Measurements from ENCODE around the gene SLC46A3.

- TF ChIP-seq, protein P1, sequence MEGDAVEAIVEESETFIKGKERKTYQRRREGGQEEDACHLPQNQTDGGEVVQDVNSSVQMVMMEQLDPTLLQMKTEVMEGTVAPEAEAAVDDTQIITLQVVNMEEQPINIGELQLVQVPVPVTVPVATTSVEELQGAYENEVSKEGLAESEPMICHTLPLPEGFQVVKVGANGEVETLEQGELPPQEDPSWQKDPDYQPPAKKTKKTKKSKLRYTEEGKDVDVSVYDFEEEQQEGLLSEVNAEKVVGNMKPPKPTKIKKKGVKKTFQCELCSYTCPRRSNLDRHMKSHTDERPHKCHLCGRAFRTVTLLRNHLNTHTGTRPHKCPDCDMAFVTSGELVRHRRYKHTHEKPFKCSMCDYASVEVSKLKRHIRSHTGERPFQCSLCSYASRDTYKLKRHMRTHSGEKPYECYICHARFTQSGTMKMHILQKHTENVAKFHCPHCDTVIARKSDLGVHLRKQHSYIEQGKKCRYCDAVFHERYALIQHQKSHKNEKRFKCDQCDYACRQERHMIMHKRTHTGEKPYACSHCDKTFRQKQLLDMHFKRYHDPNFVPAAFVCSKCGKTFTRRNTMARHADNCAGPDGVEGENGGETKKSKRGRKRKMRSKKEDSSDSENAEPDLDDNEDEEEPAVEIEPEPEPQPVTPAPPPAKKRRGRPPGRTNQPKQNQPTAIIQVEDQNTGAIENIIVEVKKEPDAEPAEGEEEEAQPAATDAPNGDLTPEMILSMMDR (IDR thresholded peaks at IDR 0.05; ENCODE audit: insufficient read depth, low read length), result no peak
- TF ChIP-seq POLR2AphosphoS5 (IDR thresholded peaks at IDR 0.05; ENCODE audit: low read depth) (no peak), SPI1 (IDR thresholded peaks at IDR 0.05; ENCODE audit: borderline replicate concordance, low read depth) (no peak)
- TF ChIP-seq, protein P2, sequence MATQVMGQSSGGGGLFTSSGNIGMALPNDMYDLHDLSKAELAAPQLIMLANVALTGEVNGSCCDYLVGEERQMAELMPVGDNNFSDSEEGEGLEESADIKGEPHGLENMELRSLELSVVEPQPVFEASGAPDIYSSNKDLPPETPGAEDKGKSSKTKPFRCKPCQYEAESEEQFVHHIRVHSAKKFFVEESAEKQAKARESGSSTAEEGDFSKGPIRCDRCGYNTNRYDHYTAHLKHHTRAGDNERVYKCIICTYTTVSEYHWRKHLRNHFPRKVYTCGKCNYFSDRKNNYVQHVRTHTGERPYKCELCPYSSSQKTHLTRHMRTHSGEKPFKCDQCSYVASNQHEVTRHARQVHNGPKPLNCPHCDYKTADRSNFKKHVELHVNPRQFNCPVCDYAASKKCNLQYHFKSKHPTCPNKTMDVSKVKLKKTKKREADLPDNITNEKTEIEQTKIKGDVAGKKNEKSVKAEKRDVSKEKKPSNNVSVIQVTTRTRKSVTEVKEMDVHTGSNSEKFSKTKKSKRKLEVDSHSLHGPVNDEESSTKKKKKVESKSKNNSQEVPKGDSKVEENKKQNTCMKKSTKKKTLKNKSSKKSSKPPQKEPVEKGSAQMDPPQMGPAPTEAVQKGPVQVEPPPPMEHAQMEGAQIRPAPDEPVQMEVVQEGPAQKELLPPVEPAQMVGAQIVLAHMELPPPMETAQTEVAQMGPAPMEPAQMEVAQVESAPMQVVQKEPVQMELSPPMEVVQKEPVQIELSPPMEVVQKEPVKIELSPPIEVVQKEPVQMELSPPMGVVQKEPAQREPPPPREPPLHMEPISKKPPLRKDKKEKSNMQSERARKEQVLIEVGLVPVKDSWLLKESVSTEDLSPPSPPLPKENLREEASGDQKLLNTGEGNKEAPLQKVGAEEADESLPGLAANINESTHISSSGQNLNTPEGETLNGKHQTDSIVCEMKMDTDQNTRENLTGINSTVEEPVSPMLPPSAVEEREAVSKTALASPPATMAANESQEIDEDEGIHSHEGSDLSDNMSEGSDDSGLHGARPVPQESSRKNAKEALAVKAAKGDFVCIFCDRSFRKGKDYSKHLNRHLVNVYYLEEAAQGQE (IDR thresholded peaks at IDR 0.05; ENCODE audit: insufficient replicate concordance, low read depth), result no peak
Measured at GRCh38 chr13:28684257-28684656, 34.5 kb downstream of the SLC46A3 start.

Measured in HL-60 (cell line).